EL (cell line): Measurements from ENCODE around the gene RRM1.
"Not testable (repeated sequence)": the region's sequence is repeated elsewhere in the genome, so short reads cannot be mapped to it uniquely, and the experiment has no call there.

Experiments
- DNase-seq: peaks from one replicate; pipeline ENCODE4 v3.0.0-alpha.2; 2016

RRM1 gene

GRCh38 chr11:4084406-4085125 lies 10.0 kb upstream of the RRM1 start:
- DNase-seq = no peak

GRCh38 chr11:4085575-4085974 lies 9.0 kb upstream of the RRM1 start:
- no peak for DNase-seq

GRCh38 chr11:4086575-4087353 lies 7.8 kb upstream of the RRM1 start:
- DNase-seq = no peak

- peak; percentile 49 for DNase-seq
Measured at GRCh38 chr11:4087551-4087950, 7.0 kb upstream of the RRM1 start.

GRCh38 chr11:4090258-4090657 lies 4.3 kb upstream of the RRM1 start:
- no peak for DNase-seq

GRCh38 chr11:4092026-4092425 lies 2.6 kb upstream of the RRM1 start:
- no peak for DNase-seq

GRCh38 chr11:4093519-4094347 lies 866 bp upstream of the RRM1 start:
- DNase-seq = no peak

- DNase-seq = peak; percentile 75
Measured at GRCh38 chr11:4095509-4096230, 1.1 kb downstream of the RRM1 start.

GRCh38 chr11:4098026-4098621 lies 3.5 kb downstream of the RRM1 start:
- no peak for DNase-seq

- DNase-seq = no peak
Measured at GRCh38 chr11:4102711-4103110, 8.1 kb downstream of the RRM1 start.

- no peak for DNase-seq
Measured at GRCh38 chr11:4103269-4103668, 8.7 kb downstream of the RRM1 start.

- DNase-seq = no peak
Measured at GRCh38 chr11:4105916-4106315, 11.3 kb downstream of the RRM1 start.

- DNase-seq = no peak
Measured at GRCh38 chr11:4111834-4112233, 17.2 kb downstream of the RRM1 start.

GRCh38 chr11:4115128-4115527 lies 20.5 kb downstream of the RRM1 start:
- DNase-seq = no peak

- DNase-seq = peak; percentile 70
Measured at GRCh38 chr11:4118107-4118506, 23.5 kb downstream of the RRM1 start.

- DNase-seq = no peak
Measured at GRCh38 chr11:4123218-4123617, 28.6 kb downstream of the RRM1 start.

GRCh38 chr11:4125141-4125540 lies 30.5 kb downstream of the RRM1 start:
- DNase-seq = peak; percentile 48

- no peak for DNase-seq
Measured at GRCh38 chr11:4127357-4127756, 32.8 kb downstream of the RRM1 start.

- not testable (repeated sequence) for DNase-seq
Measured at GRCh38 chr11:4130219-4130618, 35.6 kb downstream of the RRM1 start.

GRCh38 chr11:4134806-4135205 lies 40.2 kb downstream of the RRM1 start:
- DNase-seq = peak; percentile 80

GRCh38 chr11:4138497-4138896 lies 43.9 kb downstream of the RRM1 start:
- DNase-seq = no peak

- DNase-seq = no peak
Measured at GRCh38 chr11:4140067-4140636, 45.6 kb downstream of the RRM1 start.
